GM12872 (cell line): ENCODE data around the gene MIA3.

Experiments
- CTCF ChIP-seq: IDR thresholded peaks from 3 replicates; pipeline ENCODE4 v1.5.1; 2011; ENCODE audit warnings: low read depth, mild to moderate bottlenecking, low read length, moderate library complexity; ENCODE audit not compliant: insufficient read depth

The MIA3 gene

GRCh38 chr1:222618001-222618879 lies at the start of gene MIA3:
Gene MIA3, plus strand, starts transcription at chr1:222618097. Its CDS starts 14 bp downstream, at chr1:222618111.
- no peak for TF ChIP-seq CTCF

GRCh38 chr1:222570837-222571236 lies 47.1 kb upstream of the MIA3 start:
- no peak for TF ChIP-seq CTCF

GRCh38 chr1:222579316-222579715 lies 38.6 kb upstream of the MIA3 start:
- no peak for TF ChIP-seq CTCF

- TF ChIP-seq CTCF, result no peak
These were observed 35.7 kb upstream of the MIA3 start for GRCh38 chr1:222582099-222582774.

GRCh38 chr1:222583079-222583478 lies 34.8 kb upstream of the MIA3 start:
- no peak for TF ChIP-seq CTCF

- no peak for TF ChIP-seq CTCF
These were observed 31.1 kb upstream of the MIA3 start for GRCh38 chr1:222586842-222587241.

- no peak for TF ChIP-seq CTCF
These were observed 29.8 kb upstream of the MIA3 start for GRCh38 chr1:222588135-222588534.
